Neuronal stem cell (in vitro differentiated cells): ENCODE measurements around the gene CXCR5.

Experiments
- DNase-seq: peaks from one replicate; pipeline ENCODE4 v3.0.0-alpha.2; 2013; ENCODE audit warnings: low spot score
- H2AFZ ChIP-seq: one replicate; pipeline ENCODE4 v1.6.1; 2013; ENCODE audit warnings: mild to moderate bottlenecking, low read length, inconsistent platforms
- H2AK5ac ChIP-seq: 2 replicates; pipeline ENCODE4 v1.6.1; 2013; ENCODE audit warnings: low read depth, mild to moderate bottlenecking, inconsistent platforms, low read length, moderate library complexity, mixed read lengths
- H2BK120ac ChIP-seq: 2 replicates; pipeline ENCODE4 v1.6.1; 2013; ENCODE audit warnings: low read depth, mild to moderate bottlenecking, inconsistent platforms, low read length, moderate library complexity, mixed read lengths
- H2BK12ac ChIP-seq: one replicate; pipeline ENCODE4 v1.6.1; 2013; ENCODE audit warnings: low read length, inconsistent platforms
- H2BK15ac ChIP-seq: 2 replicates; pipeline ENCODE4 v1.6.1; 2013; ENCODE audit warnings: mild to moderate bottlenecking, low read length, inconsistent platforms, mixed read lengths
- H2BK5ac ChIP-seq: one replicate; pipeline ENCODE4 v1.6.1; 2013; ENCODE audit warnings: inconsistent platforms, mild to moderate bottlenecking, low read length, moderate library complexity
- H3K14ac ChIP-seq: one replicate; pipeline ENCODE4 v1.6.1; 2013; ENCODE audit warnings: low read length, inconsistent platforms
- H3K18ac ChIP-seq: 2 replicates; pipeline ENCODE4 v1.6.1; 2013; ENCODE audit warnings: low read length, inconsistent platforms
- H3K23ac ChIP-seq: 2 replicates; pipeline ENCODE4 v1.6.1; 2013; ENCODE audit warnings: low read depth, mild to moderate bottlenecking, mixed read lengths, low read length, inconsistent platforms; ENCODE audit not compliant: poor library complexity
- H3K27ac ChIP-seq: replicated peaks from 3 replicates; pipeline ENCODE4 v1.5.1; 2013; ENCODE audit warnings: low read length, inconsistent platforms
- H3K27me3 ChIP-seq, 3 experiments: 2 replicates each; pipeline ENCODE4 v1.6.1; 2013; ENCODE audit warnings: low read length in 3 of 3, mild to moderate bottlenecking in 2 of 3, inconsistent platforms in 1 of 3, low read depth in 1 of 3, mixed read lengths in 1 of 3, moderate library complexity in 1 of 3; ENCODE audit not compliant: control insufficient read depth in 3 of 3, insufficient read depth in 3 of 3
- H3K36me3 ChIP-seq, 2 donors: replicated peaks in 1 of 2; 2 replicates each; pipeline ENCODE4 v1.6.1; 2013; ENCODE audit warnings: low read length in 2 of 2; ENCODE audit not compliant: control insufficient read depth in 2 of 2, insufficient read depth in 2 of 2
- H3K4ac ChIP-seq: 2 replicates; pipeline ENCODE4 v1.6.1; 2013; ENCODE audit warnings: inconsistent platforms, mild to moderate bottlenecking, low read length, moderate library complexity
- H3K4me1 ChIP-seq, 2 donors: 1 replicate in 1 of 2; 2 replicates in 1 of 2; pipeline ENCODE4 v1.6.1; 2013; ENCODE audit warnings: low read length in 2 of 2, low read depth in 1 of 2; ENCODE audit not compliant: control insufficient read depth in 2 of 2, insufficient read depth in 1 of 2
- H3K4me2 ChIP-seq: one replicate; pipeline ENCODE4 v1.6.1; 2013; ENCODE audit warnings: mild to moderate bottlenecking, low read length, inconsistent platforms; ENCODE audit not compliant: insufficient read depth, poor library complexity, severe bottlenecking
- H3K4me3 ChIP-seq, 2 donors: 2 replicates each; pipeline ENCODE4 v1.5.1; 2013; ENCODE audit warnings: low read length in 2 of 2, mild to moderate bottlenecking in 2 of 2, inconsistent platforms in 1 of 2, moderate library complexity in 1 of 2
- H3K79me1 ChIP-seq: one replicate; pipeline ENCODE4 v1.6.1; 2013; ENCODE audit warnings: low read depth, mild to moderate bottlenecking, inconsistent platforms, low read length, moderate library complexity
- H3K9ac ChIP-seq: one replicate; pipeline ENCODE4 v1.6.1; 2013; ENCODE audit warnings: mild to moderate bottlenecking, low read depth, low read length, inconsistent platforms; ENCODE audit not compliant: poor library complexity
- H3K9me3 ChIP-seq, 2 donors: replicated peaks in 1 of 2; 2 replicates each; pipeline versions ENCODE3 to v1.6.1; 2013; ENCODE audit warnings: low read length in 2 of 2, mild to moderate bottlenecking in 2 of 2, inconsistent platforms in 1 of 2, low read depth in 1 of 2, mixed read lengths in 1 of 2, moderate library complexity in 1 of 2; ENCODE audit not compliant: control insufficient read depth in 2 of 2, insufficient read depth in 1 of 2
- H4K8ac ChIP-seq: one replicate; pipeline ENCODE4 v1.6.1; 2013; ENCODE audit warnings: low read depth, mild to moderate bottlenecking, inconsistent platforms, low read length, moderate library complexity
- H4K91ac ChIP-seq: one replicate; pipeline ENCODE4 v1.6.1; 2013; ENCODE audit warnings: low read length, low read depth, mild to moderate bottlenecking, inconsistent platforms; ENCODE audit not compliant: poor library complexity
- WGBS, 2 donors: extraction: QIAGEN DNeasy Blood & Tissue Kit; methylation state at CpG; one replicate each; pipeline ENCODE4 v1.1.7; 2013; ENCODE audit warnings: missing lambda C conversion rate in 2 of 2, mixed read lengths in 1 of 2; ENCODE audit not compliant: insufficient read length in 2 of 2, insufficient replicate concordance in 1 of 2; ENCODE audit errors: extremely low coverage in 2 of 2; 5-methylcytosine and 5-hydroxymethylcytosine counted together

The CXCR5 gene

GRCh38 chr11:118876286-118876685 lies 7.4 kb upstream of the CXCR5 start:
- H2BK5ac ChIP-seq = no peak overlapping the region
- H3K27me3 ChIP-seq = peaks cover 0 to 9% (median 0%) of the 10 kb centered on the region in 3 experiments
- no peak overlapping the region for H3K4me3 ChIP-seq
- peak overlapping the region; percentile 5 for H3K18ac ChIP-seq
- no peak overlapping the region for H3K4me2 ChIP-seq
- no peak overlapping the region for H4K91ac ChIP-seq
- H3K4me1 ChIP-seq = no peaks in the 10 kb centered on the region
- H3K23ac ChIP-seq = no peak overlapping the region
- H4K8ac ChIP-seq = peak overlapping the region; percentile 27
- no peak overlapping the region for H2BK12ac ChIP-seq
- no CpG with 5 or more reads among the region's 10 CpGs for WGBS, 2 donors
- H2BK15ac ChIP-seq = peak overlapping the region; percentile 72
- H2AK5ac ChIP-seq = peak overlapping the region; percentile 1
- H3K4ac ChIP-seq = no peak overlapping the region
- peaks cover 1% of the 10 kb centered on the region for H3K79me1 ChIP-seq
- peak overlapping the region; percentile 12 for H3K9ac ChIP-seq
- H3K9me3 ChIP-seq = no peaks in the 10 kb centered on the region
- no peak for DNase-seq
- no peak overlapping the region for H3K27ac ChIP-seq
- H2BK120ac ChIP-seq = no peak overlapping the region
- H3K36me3 ChIP-seq = no peaks in the 10 kb centered on the region
- no peak overlapping the region for H2AFZ ChIP-seq
- peak overlapping the region; percentile 31 for H3K14ac ChIP-seq

DNA sequence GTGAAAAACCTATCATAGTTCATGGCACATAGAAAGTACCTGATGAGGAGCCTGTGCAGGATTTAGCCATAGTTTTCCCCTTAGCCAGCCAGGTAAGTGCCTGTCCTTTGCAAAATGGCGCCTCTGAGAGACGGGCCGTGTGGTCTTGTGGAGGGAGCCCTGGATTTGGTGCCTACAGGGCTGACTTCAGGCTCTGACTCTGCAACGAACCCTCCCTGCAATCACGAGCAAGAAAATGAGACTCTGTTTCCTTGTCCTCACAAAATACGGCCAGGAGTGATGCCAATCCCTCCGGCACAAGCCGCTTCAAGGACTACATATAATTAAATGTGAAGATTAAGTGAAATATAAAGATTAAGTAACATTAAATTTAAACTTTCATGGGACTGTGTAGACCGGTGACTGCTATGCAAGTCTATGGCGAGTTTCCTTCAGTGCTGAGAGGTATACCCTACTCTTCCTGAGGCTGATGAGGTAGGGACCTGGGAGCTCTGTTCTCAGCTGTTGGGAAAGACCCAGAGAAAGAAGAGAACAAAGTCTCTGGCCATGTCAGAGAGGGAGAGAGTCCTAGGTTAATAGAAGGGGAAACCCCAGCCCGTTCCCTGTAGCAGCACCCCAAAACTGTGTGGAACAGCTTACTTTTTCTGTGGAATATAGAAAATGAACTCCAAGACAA lies 6.1 kb upstream of the CXCR5 start:
- Histone ChIP-seq H3K4ac (no peak overlapping the region), H3K27me3 (peaks cover 0 to 13% (median 0%) of the 10 kb centered on the region in 3 experiments), H3K4me3 (no peak overlapping the region), H2BK5ac (no peak overlapping the region), H2AFZ (no peak overlapping the region), H3K23ac (no peak overlapping the region), H3K18ac (no peak overlapping the region), H2AK5ac (no peak overlapping the region), H3K27ac (no peak overlapping the region), H3K4me1 (peaks cover 0 to 2% of the 10 kb centered on the region in 2 donors), H3K9me3 (no peaks in the 10 kb centered on the region), H3K79me1 (peaks cover 1% of the 10 kb centered on the region), H2BK120ac (no peak overlapping the region), H2BK15ac (no peak overlapping the region), H3K14ac (no peak overlapping the region), H3K9ac (no peak overlapping the region), H4K91ac (no peak overlapping the region), H3K4me2 (no peak overlapping the region), H3K36me3 (no peaks in the 10 kb centered on the region), H4K8ac (no peak overlapping the region), H2BK12ac (no peak overlapping the region)
- DNase-seq = no peak
- WGBS, 2 donors = no CpG with 5 or more reads among the region's 11 CpGs

GRCh38 chr11:118878163-118878563 lies 5.5 kb upstream of the CXCR5 start:
- Histone ChIP-seq H3K4me1 (peaks cover 0 to 2% of the 10 kb centered on the region in 2 donors), H2BK5ac (no peak overlapping the region), H3K27ac (no peak overlapping the region), H3K27me3 (peaks cover 0 to 14% (median 0%) of the 10 kb centered on the region in 3 experiments), H3K4me2 (no peak overlapping the region), H4K91ac (no peak overlapping the region), H2AK5ac (no peak overlapping the region), H3K18ac (no peak overlapping the region), H2AFZ (no peak overlapping the region), H2BK12ac (no peak overlapping the region), H2BK120ac (no peak overlapping the region), H3K4ac (no peak overlapping the region), H3K14ac (no peak overlapping the region), H3K9me3 (no peaks in the 10 kb centered on the region), H3K79me1 (peaks cover 1% of the 10 kb centered on the region), H3K23ac (no peak overlapping the region), H2BK15ac (no peak overlapping the region), H3K9ac (no peak overlapping the region), H4K8ac (no peak overlapping the region), H3K4me3 (no peak overlapping the region), H3K36me3 (no peaks in the 10 kb centered on the region)
- no peak for DNase-seq
- no CpG with 5 or more reads among the region's 4 CpGs for WGBS, 2 donors

DNA sequence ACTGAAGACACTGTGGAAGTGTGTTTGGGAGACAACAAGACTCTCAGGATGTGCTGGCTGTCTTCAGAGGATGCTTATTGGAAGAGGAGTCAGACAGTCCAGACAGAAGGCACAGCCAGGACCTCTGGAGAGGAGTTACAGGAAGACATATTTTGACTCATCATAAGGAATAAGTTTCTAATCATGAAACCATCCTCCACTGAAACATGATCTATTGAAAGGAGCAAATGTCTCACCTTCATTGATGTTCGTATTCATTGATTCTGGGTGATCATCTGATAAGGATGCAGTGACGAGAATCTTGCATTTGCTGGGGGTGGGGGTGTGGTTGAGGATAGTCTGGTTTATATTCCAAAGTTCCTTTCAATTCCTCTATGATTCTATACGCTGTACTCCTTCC lies 2.5 kb upstream of the CXCR5 start:
- H3K4me3 ChIP-seq = no peak overlapping the region
- H3K18ac ChIP-seq = no peak overlapping the region
- DNase-seq = no peak
- no peak overlapping the region for H3K23ac ChIP-seq
- H2AFZ ChIP-seq = no peak overlapping the region
- no peak overlapping the region for H2BK15ac ChIP-seq
- H3K36me3 ChIP-seq = no peaks in the 10 kb centered on the region
- H2BK5ac ChIP-seq = no peak overlapping the region
- H4K8ac ChIP-seq = no peak overlapping the region
- H3K27ac ChIP-seq = no peak overlapping the region
- H3K4ac ChIP-seq = no peak overlapping the region
- WGBS, 2 donors = no CpG with 5 or more reads among the region's 3 CpGs
- H3K4me2 ChIP-seq = no peak overlapping the region
- no peak overlapping the region for H2AK5ac ChIP-seq
- no peak overlapping the region for H4K91ac ChIP-seq
- peaks cover 0 to 32% (median 0%) of the 10 kb centered on the region in 3 experiments for H3K27me3 ChIP-seq
- no peaks in the 10 kb centered on the region for H3K79me1 ChIP-seq
- no peaks in the 10 kb centered on the region for H3K9me3 ChIP-seq
- H3K4me1 ChIP-seq = peaks cover 0 to 2% of the 10 kb centered on the region in 2 donors
- H2BK12ac ChIP-seq = no peak overlapping the region
- H3K14ac ChIP-seq = no peak overlapping the region
- no peak overlapping the region for H3K9ac ChIP-seq
- H2BK120ac ChIP-seq = no peak overlapping the region
